Measurements from ENCODE around the gene TACR1.

TACR1 gene

DNA sequence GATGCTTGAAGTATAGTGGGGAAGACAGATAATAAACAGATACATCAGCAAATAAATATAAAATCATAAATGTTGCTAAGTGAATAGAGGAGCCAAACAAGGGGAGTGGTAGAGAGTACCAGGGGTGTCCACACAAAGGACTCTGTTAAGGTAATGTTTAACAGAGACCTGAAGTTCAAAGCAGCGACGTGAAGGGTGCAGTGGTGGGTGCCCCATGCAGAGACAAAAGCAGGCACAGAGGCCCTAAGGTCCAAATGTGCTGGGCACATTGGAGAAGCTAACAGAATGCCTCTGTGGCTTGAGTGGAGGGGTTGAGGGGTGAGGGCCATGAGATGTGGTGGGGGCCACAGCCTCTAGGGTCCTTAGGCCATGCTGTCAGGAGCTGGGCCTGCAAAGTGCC, 131.8 kb downstream of the TACR1 start:
- H3K4me1 ChIP-seq (ENCODE audit: control insufficient read depth, insufficient read depth, low read length): no peaks in the 10 kb centered on the region
- ChIA-PET CTCF (interaction anchor here (0.5 to 1.2 kb wide), 4 partner anchors 15 to 536 kb away, joined by 3 to 5 read pairs (median 4); no protein-coding TSS in a partner anchor), POLR2A (no interaction called here)
- H3K9me3 ChIP-seq (ENCODE audit: control insufficient read depth, insufficient read depth, low read depth, low read length): no peaks in the 10 kb centered on the region
- H3K36me3 ChIP-seq (ENCODE audit: control insufficient read depth in 2 of 2, insufficient read depth in 1 of 2, low read length in 2 of 2): no peaks in the 10 kb centered on the region
- no peak overlapping the region for H3K4me3 ChIP-seq (ENCODE audit: low read depth, low read length)
- no peak overlapping the region for H3K27ac ChIP-seq (ENCODE audit: extremely low read depth, low read depth, low read length)
- TF ChIP-seq REST (tag by site-specific recombination; IDR thresholded peaks at IDR 0.05) (no peak), ZNF10 (tag by site-specific recombination; IDR thresholded peaks at IDR 0.05) (no peak), REPIN1 (tag by site-specific recombination; IDR thresholded peaks at IDR 0.05; ENCODE audit: low read depth) (no peak), ZNF174 (tag by site-specific recombination; IDR thresholded peaks at IDR 0.05) (no peak), HOXC10 (CRISPR knock-in tag; IDR thresholded peaks at IDR 0.05) (no peak), ZNF843 (tag by site-specific recombination; IDR thresholded peaks at IDR 0.05) (no peak), ZBTB20 (tag by site-specific recombination; IDR thresholded peaks at IDR 0.05) (no peak), ZNF747 (tag by site-specific recombination; IDR thresholded peaks at IDR 0.05) (no peak), ZNF558 (tag by site-specific recombination; IDR thresholded peaks at IDR 0.05) (no peak), ZNF529 (tag by site-specific recombination; IDR thresholded peaks at IDR 0.05; ENCODE audit: insufficient replicate concordance) (no peak), ZNF580 (tag by site-specific recombination; IDR thresholded peaks at IDR 0.05) (no peak), SP3 (tag by site-specific recombination; IDR thresholded peaks at IDR 0.05) (no peak), ZNF280C (tag by site-specific recombination; IDR thresholded peaks at IDR 0.05) (no peak), ZNF140 (tag by site-specific recombination; IDR thresholded peaks at IDR 0.05) (no peak), ZEB2 (tag by site-specific recombination; IDR thresholded peaks at IDR 0.05) (no peak), KLF7 (tag by site-specific recombination; IDR thresholded peaks at IDR 0.05; ENCODE audit: borderline replicate concordance) (no peak)
- TF ChIP-seq, protein P1, sequence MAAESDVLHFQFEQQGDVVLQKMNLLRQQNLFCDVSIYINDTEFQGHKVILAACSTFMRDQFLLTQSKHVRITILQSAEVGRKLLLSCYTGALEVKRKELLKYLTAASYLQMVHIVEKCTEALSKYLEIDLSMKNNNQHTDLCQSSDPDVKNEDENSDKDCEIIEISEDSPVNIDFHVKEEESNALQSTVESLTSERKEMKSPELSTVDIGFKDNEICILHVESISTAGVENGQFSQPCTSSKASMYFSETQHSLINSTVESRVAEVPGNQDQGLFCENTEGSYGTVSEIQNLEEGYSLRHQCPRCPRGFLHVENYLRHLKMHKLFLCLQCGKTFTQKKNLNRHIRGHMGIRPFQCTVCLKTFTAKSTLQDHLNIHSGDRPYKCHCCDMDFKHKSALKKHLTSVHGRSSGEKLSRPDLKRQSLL (tag by site-specific recombination; IDR thresholded peaks at IDR 0.05): no peak
- TF ChIP-seq, protein P2, sequence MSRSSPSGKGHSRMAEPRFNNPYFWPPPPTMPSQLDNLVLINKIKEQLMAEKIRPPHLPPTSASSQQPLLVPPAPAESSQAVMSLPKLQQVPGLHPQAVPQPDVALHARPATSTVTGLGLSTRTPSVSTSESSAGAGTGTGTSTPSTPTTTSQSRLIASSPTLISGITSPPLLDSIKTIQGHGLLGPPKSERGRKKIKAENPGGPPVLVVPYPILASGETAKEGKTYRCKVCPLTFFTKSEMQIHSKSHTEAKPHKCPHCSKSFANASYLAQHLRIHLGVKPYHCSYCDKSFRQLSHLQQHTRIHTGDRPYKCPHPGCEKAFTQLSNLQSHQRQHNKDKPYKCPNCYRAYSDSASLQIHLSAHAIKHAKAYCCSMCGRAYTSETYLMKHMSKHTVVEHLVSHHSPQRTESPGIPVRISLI (tag by site-specific recombination; IDR thresholded peaks at IDR 0.05): no peak
- TF ChIP-seq, protein P3, sequence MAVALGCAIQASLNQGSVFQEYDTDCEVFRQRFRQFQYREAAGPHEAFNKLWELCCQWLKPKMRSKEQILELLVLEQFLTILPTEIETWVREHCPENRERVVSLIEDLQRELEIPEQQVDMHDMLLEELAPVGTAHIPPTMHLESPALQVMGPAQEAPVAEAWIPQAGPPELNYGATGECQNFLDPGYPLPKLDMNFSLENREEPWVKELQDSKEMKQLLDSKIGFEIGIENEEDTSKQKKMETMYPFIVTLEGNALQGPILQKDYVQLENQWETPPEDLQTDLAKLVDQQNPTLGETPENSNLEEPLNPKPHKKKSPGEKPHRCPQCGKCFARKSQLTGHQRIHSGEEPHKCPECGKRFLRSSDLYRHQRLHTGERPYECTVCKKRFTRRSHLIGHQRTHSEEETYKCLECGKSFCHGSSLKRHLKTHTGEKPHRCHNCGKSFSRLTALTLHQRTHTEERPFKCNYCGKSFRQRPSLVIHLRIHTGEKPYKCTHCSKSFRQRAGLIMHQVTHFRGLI (tag by site-specific recombination; IDR thresholded peaks at IDR 0.05): no peak
- TF ChIP-seq, protein P4, sequence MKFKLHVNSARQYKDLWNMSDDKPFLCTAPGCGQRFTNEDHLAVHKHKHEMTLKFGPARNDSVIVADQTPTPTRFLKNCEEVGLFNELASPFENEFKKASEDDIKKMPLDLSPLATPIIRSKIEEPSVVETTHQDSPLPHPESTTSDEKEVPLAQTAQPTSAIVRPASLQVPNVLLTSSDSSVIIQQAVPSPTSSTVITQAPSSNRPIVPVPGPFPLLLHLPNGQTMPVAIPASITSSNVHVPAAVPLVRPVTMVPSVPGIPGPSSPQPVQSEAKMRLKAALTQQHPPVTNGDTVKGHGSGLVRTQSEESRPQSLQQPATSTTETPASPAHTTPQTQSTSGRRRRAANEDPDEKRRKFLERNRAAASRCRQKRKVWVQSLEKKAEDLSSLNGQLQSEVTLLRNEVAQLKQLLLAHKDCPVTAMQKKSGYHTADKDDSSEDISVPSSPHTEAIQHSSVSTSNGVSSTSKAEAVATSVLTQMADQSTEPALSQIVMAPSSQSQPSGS (tag by site-specific recombination; IDR thresholded peaks at IDR 0.05; ENCODE audit: low read depth): no peak

Data from HEK293 (cell line).